Loucy (cell line): ENCODE results near the gene NDUFB7.
"Not testable (repeated sequence)": the region's sequence is repeated elsewhere in the genome, so short reads cannot be mapped to it uniquely, and the experiment has no call there.

Experiments
- CTCF ChIP-seq: fragments of 200-600 bp; sonication (generic); conservative IDR thresholded peaks from 2 replicates; pipeline ENCODE4 v1.5.1; 2014; ENCODE audit warnings: mild to moderate bottlenecking, antibody characterized with exemption, low read length
- EZH2phosphoT487 ChIP-seq: fragments of 200-600 bp; IDR thresholded peaks from 2 replicates; pipeline ENCODE4 v1.6.1; 2018; ENCODE audit warnings: antibody characterized with exemption, mild to moderate bottlenecking, moderate library complexity, borderline replicate concordance

GRCh38 chr19:14589433-14589832 lies 17.6 kb upstream of the NDUFB7 start:
- not testable (repeated sequence) for TF ChIP-seq CTCF, EZH2phosphoT487
